GM21576 (cell line): ENCODE results near the gene CHCHD3.
"Not testable (repeated sequence)": the region's sequence is repeated elsewhere in the genome, so short reads cannot be mapped to it uniquely, and the experiment has no call there.

Experiments used
- ATAC-seq: cut with Tn5 transposase; IDR thresholded peaks from one replicate; pipeline ENCODE4 v1.9.1; 2021; ENCODE audit warnings: mild to moderate bottlenecking, moderate library complexity; ENCODE audit not compliant: unreplicated experiment

Gene CHCHD3

DNA sequence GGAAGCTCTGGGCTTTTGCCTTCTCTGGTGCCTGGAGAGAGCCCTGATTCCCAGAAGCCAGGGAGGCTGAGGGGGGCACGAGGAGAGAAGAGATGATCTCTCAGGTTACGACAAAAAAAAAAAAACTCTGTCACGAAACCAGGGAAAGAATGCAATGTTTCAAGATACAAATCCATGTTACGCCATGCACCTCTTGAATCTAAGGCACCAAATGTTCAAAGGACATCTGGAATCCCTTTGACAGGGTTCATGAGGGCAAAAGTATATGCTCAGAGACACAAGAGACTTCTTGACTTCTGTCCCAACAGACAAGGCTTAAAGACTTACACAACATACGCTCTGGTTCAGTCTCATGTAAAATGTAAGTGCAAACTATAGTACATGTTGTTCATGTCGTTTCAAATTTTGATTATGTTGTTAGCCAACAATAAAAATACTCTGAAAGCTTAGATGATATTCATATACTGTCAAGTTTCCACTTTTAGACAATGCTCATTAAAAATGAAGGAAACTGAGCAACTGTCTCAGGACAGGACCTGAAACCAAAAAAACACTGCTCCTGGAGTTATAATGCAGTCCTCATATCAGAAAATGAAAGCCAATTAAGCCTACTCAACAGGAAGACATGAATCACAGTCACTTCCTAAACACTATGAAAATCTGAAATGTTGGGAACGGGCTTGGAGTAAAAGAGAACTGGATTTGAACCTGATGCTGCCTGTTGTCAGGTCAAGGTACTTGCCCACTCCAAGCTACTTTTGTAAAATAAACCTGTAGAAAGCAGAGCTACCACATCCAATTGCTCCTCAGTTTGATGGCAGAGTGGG lies 72.3 kb downstream of the CHCHD3 start:
- no peak for ATAC-seq

DNA sequence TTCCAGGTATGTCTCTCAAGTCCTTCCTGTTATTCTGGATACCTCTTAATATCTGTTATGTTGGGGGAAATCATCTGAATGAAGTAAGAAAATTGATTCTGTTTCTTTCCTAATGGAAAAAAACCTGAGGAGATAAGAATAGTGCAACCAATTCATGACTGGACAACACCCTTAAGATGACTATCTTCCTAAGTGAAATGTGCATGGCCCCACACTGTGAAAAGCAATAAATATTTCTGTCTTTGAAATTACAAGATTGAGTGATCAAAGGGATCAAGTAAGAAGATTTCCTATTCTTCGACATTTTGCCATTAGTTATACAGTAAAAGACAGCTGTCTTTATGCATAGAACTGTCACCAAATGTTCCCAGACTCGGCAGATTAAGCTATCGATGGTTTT lies 73.9 kb downstream of the CHCHD3 start:
- no peak for ATAC-seq

DNA sequence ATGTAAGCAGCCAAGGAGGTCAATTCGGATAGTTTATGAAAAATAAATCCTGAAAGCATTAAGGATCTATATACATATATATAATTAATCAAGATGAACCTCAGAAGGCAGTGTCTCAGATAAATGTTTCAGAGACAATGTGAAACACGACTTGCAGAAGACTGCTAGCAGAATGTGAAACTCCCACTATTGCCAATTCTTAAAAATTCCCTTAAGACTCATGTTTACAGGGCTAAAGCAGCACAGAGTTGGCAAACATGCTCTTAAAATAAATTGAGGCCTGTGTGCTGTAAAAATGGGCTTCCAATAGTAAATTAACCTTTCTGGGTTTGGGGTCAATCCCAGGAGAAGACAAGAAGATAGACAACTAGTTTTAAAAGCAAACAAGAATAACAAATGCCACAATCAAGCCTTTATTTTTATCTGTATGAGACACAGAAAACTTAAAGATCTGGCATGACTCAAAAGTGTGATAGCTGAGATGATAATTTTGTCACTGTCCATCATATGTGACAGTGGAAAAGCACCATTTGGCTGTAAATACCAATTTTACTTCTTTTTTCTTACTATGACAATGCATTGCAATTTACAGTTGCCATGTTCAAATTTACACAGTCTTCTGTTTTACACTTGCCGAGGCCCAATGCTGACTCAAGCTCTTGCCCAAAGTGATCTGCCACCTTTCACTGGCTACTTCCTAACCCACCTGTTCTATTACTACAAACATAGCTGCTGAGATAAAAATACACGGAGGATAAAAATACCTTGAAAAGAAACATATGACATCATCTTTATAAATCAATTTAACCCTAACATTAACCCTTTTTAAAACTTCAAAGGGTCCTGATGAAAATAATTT lies 78.6 kb downstream of the CHCHD3 start:
- ATAC-seq = no peak

DNA sequence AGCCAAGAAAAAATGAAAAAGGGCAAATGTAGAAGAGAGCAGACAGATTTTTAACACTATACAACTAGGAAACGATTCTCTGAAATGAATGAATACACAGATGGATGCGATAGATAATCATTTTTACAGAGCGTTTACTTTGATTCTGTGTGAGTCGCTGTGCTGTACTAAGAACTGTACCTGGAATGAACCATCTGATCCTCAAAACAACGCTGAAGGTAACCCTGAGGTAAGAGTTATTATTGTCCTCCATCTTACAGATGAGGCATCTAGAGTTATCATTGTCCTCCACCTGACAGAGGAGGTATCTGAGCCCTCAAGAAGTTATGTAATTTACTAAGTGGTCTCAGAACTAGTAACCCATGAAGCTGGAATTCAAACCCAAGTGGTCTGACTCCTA lies 80.2 kb downstream of the CHCHD3 start:
- ATAC-seq = no peak

DNA sequence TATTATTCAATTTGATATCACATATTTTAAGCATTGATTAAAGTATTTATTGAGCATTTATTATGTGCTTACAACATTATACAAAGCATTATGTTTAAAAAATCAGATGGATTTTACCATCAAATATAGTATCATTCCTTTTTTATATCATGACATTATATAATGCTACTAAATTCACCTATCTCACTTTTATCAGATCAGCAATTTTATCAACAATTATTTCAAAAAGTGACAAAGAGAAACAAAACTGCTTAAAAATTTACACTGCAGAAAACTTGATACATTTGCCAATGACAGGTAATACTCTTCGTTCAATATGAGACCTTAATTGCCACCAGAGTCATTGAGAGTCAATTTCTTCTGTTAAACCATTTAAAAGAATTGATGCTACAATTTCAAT lies 82.0 kb downstream of the CHCHD3 start:
- ATAC-seq = no peak

DNA sequence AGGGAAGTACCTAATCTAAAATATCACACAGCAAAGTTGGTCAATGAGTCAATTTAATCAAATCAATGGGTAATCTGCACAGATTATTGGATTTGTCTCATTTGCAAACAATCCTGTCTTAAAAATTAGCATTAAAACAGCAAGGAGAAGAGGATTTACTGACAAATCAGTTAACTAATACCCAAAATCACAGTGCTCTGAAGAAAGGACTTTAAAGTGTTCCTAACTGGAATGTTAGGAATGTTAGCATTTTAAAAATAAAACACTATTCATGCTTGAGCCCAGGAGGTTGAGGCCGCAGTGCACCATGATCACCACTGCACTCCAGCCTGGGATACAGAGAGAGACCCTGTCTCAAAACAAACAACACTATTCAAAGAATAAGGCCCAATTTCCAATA lies 83.1 kb downstream of the CHCHD3 start:
- no peak for ATAC-seq

DNA sequence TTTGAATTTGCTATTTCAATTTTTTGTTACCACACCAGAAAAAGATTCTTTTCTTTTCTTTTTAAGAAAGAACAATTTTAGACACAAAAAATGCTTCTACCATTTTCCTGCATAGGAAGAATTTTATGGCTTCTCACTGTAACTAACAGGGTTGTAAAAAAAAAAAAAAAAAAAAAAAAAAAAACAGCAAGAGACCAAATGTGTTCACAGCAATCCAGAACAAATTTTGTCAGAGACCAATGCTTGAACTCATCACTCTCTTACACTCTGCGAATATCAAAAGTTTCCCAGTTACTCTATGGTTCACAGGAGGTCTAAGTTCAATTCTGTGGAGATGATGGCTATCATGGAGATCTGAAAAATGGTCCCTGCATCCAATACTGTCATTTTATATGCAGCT lies 84.4 kb downstream of the CHCHD3 start:
- no peak for ATAC-seq

DNA sequence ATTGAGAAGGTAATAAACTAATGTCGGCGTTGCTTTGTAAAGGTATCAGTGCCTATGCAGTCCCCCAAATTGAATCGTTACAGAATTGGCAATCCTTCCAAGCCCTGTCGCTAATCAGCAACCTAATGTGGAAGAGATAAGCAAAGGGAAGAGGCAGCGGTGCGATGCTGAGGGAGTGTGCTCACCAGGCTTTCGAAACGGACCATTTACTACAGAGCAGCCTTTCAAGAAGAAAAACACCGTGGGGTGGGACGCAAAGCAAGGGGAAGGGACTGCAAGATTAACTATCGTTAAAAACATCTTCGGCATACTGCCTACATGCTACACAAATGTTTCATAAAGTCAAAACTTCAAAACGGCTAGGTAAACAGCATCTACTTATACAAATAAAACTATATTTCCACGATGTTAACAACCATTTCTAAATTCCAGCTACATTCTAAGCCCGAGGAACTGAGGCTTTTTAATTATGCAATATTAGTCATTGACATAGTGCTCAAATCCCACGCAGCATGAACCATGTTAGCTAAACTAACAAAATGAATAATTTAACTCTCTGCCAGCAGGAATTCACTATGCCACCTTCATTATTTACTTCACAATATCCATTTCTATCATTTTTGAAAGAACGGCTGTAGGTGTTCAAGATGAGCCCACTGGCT lies 85.2 kb downstream of the CHCHD3 start:
- no peak for ATAC-seq

DNA sequence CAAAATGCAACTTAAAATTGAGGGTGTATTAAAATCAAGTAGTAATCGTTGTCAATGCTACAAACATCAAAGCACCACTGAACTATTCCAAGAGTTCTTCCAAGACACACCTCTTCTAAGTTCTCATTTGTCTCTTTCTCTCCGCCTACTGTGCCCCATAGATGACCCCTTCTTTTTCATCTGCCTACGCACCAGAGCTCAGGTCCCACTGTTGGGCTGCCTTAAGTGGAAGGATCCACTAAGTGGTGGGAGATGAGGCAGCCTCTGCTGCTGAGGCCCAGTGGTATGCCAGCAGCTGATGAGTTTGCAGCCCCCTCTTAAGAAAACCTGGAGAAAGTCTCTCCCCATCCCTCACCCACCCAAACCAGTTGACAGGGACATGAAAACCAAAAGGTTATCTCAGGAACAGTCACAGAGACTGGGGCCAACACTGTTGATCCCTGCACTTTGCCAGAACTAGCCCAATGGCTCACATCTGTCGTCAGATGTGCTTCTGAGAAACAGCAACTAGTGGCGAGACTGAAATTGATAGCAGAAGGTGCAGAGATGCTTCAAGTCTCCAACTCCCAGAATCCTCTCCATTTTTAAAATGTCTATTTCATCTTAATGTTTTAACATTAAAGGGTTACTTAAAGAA lies 88.4 kb downstream of the CHCHD3 start:
- ATAC-seq = no peak

DNA sequence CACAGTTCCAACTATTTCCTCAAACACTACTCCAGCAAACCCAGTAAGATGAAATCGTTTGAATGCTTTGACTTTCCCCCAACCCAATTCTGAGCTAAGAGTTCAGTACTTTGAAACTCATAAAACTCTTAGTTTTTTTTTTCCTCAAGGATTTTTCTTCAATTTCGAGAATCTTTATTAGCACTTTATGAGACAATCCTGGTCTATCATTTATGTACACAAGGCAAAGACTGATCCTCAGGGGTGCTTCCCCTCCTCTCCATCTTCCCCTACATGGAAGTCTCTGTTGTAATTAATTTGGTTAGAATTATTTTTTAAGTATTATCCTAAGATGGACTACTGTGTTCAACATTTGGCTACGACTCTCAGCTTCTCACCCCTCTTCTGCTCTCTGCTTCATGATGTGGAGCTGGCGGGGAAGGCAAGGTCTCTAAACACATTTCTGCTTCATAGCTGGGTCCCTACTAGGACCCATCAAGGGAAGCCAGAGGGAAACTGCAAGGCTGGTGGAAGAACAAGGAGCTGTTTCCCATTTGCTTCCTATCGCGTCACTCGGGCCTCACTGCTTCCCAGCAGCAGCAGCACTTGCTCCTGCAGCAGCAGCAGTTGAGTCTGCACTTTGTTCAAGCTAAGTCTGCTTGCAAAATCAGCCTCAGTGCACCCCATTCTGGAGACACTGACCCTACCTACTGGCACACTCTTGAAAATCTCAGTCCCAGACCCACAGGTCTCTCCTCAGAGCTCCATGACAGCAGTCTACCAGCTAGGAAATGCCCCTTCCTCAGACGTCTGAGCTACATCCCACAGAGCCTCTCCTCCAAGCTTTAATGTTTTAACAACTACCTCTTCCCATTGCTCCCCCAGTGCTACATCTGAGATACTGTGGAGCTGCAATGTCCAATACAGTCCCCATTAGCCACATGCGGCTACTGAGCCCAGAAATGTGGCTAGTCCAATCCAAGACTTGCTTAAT lies 90.0 kb downstream of the CHCHD3 start:
- ATAC-seq = no peak

DNA sequence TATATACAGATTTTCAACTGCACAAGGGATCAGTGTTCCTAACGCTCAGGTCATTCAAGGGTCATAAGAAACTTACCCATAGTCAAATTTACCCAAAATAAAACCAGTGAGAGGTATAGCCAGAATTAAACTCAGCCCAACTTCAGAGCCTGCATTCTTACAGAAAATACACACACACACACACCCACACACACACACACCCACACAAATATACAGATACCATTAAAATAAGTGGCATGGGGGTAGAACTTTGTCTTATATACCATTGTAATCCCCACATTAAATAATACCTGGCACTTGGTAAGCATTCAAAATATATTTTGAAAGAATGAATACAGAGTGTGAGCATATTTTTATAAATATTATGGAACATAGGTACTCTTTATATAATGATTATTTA lies 93.8 kb downstream of the CHCHD3 start:
- no peak for ATAC-seq

DNA sequence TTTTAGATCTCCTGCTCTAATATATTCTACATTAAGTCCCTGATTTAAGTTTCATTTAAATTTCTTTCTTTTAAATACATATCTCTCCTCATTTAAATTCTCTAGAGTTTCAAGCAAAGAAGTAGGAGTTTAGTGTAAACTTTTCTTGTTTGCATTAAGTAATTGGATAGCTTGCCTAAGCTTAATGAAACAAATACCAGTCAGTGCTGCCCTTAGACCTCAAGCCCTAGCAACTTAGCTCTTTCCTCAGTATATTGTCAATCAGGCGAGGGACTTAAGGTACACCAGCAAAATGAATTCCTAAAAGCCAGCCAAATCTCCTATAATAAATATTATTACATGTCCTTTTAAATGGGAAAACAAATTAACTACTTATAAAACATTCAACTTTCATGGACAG lies 101.5 kb downstream of the CHCHD3 start:
- ATAC-seq = no peak

DNA sequence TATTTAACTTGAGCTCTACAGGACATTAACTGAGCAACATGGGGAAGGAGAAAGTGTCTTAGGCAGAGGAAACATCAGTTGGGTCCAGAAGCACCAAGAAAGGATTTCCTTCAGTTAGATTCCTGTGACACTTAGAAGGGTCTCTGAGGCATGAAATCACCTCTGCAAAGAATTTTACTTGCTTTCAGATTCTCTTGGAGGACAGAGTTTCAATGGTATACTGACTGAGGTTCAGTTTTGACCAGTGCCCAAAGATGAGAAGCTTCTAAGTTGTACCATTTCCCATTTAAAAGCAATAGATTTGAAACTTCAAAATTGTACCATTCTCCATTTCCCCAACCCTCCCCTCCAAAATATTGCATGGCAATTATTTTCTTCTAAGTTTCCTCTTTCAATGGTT lies 102.4 kb downstream of the CHCHD3 start:
- no peak for ATAC-seq

DNA sequence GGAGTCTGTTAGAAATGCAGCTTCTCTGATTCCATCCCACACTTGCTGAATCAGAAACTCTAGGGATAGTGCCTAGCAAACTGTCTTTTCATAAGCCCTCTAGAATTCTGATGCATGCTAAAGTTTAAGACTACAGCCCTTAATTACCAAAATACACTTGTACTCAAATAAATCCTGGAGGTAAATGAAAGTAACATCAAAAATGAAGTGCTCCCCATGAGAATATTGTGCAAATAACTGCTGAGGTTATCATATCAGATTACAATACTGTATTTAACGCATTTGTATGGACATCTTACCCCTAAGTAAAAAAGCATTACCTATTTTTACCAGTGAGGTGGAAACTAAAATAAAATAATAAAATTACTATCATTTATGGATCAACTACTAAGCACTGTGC lies 104.7 kb downstream of the CHCHD3 start:
- ATAC-seq = no peak

DNA sequence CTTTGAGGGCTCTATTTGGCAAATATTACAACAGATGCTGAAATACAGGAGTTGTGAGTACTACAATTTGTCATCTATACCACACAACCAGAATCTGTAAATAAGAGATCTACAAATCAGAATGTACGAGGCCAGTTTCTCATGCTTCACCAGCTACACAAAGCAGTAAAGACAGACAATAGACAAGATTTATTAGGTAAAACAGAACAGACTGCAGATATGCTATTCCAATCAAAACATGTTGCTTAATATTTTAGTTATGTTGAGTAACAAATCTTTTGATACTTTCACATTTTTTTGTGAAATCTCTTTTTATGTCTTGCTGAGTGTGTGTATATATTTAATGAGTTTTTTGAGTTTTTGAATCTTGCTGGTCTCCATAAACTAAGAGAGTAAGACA lies 109.1 kb downstream of the CHCHD3 start:
- ATAC-seq = no peak

DNA sequence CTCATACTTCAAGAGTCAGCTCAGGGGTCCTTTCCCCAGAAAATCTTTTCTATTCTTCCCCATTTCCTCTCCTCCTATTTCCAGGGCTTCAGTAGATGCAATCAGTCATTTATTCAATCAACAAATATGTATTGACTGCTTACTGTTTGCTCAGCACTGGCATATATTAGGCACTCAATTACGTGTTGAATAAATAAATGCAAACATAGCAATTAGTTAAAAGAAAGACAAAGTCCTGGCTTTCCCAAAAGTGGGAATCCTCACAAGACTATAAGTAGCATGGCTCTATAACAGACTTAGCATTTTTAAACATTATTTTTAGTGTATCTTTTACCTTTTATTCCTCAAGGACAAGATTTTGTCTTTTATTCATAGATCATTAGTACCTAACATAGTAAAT lies 111.6 kb downstream of the CHCHD3 start:
- no peak for ATAC-seq

DNA sequence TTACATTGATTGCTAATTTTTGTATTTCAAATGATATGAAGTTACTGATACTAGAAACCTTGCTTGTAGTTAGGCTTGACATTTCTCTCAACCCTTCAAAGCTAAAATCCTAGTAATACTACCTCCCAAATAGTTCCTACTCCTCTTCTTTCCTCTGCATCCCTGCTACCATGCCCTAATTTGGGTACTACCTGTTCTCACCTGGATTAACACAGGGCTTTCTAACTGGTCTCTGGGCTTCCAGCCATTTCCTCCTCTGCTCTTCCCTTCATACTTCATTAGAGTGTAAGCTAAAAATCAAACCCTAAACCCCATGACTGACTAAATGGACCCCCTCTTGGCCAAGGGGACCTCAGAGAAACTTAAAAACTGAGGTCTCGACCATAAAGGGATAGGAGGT lies 112.4 kb downstream of the CHCHD3 start:
- ATAC-seq = no peak

DNA sequence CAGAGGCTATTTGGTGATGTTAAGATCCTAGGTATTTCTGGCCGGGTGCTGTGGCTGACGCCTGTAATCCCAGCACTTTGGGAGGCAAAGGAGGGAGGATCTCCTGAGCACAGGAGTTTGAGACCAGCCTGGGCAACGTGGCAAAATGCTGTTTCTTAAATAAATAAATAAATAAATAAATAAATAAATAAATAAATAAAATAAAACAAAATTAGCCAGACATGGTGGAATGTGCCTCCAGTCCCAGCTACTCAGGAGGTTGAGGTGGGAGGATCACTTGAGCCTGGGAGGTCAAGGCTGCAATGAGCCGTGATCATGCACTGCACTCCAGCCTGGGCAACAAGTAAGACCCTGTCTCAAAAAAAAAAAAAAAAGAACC lies 114.4 kb downstream of the CHCHD3 start:
- ATAC-seq = not testable (repeated sequence)

DNA sequence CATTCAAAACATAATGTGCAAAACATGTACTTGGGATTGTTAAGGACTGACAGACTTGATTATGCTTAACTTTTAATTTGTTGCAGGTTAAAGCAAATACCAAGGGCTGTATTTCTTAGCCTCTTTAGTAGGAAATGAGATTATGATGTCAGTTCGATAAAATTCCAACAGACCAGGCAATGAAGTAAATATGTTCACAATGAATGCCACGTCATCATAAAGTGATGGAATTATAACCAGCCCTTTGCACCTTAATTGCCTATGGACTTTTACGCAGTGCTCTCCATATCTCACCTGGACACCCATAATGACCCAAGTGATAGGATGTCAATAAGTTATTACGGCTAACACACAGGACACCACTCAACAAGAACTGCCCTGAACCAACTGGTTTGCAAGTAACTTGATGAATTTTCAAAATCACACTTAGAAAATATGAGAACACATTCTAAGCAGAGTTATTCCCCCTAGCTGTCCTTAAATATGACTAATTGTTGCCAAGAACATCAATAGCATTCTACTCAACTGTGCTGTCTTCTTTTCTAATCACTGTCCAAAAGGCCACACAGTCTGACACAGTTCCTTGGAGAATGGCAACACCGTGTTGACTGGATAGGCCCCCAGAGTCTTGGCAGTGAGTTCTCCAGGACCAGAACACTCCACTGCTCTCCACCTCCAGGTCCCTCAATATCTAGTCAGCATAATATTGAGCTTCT lies 115.0 kb downstream of the CHCHD3 start:
- no peak for ATAC-seq
